OCI-LY7 (cell line): ENCODE measurements around the gene ANAPC5.

Experiments
- EZH2phosphoT487 ChIP-seq: fragments of 200-600 bp; sonication (generic); IDR thresholded peaks from 2 replicates; pipeline ENCODE4 v1.6.1; 2018; ENCODE audit warnings: low read depth, borderline replicate concordance, mild to moderate bottlenecking, mixed run types, antibody characterized with exemption, low read length, moderate library complexity, mixed read lengths
- TF ChIP-seq, protein P1 (sequence below): fragments of 200-600 bp; sonication (generic); conservative IDR thresholded peaks from 2 replicates; pipeline ENCODE4 v1.5.1; 2014; ENCODE audit warnings: mild to moderate bottlenecking, antibody characterized with exemption, low read length, moderate library complexity, mixed read lengths

DNA sequence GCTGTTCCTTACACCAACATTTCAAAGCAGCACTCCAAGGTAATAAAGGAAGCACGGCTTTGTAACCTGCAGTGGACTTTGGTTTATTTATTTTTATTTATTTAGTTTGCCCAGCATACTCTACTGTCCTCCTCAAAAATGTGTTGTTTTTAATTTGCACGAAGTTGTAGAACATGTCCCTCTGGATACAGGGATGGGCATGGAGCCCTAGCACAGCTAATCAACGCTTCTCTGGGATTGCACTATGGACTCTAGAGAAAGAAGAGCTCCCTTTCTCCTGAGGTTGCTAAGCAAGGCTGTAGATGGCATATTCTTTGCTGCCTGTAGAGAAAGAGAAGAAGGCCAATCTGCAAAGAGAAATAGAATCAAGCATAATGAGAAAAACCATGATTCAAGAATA, 5.9 kb upstream of the ANAPC5 start:
- TF ChIP-seq, protein P1, sequence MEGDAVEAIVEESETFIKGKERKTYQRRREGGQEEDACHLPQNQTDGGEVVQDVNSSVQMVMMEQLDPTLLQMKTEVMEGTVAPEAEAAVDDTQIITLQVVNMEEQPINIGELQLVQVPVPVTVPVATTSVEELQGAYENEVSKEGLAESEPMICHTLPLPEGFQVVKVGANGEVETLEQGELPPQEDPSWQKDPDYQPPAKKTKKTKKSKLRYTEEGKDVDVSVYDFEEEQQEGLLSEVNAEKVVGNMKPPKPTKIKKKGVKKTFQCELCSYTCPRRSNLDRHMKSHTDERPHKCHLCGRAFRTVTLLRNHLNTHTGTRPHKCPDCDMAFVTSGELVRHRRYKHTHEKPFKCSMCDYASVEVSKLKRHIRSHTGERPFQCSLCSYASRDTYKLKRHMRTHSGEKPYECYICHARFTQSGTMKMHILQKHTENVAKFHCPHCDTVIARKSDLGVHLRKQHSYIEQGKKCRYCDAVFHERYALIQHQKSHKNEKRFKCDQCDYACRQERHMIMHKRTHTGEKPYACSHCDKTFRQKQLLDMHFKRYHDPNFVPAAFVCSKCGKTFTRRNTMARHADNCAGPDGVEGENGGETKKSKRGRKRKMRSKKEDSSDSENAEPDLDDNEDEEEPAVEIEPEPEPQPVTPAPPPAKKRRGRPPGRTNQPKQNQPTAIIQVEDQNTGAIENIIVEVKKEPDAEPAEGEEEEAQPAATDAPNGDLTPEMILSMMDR, result no peak
- TF ChIP-seq EZH2phosphoT487, result no peak
